Loucy (cell line): Measurements from ENCODE around the gene PANK2.

Experiments
- H2AFZ ChIP-seq: fragments of 200-600 bp; sonication (generic); 2 replicates; pipeline ENCODE4 v1.6.0; 2016; ENCODE audit warnings: antibody characterized with exemption, mild to moderate bottlenecking, low read length, moderate library complexity
- H3F3A ChIP-seq: fragments of 200-600 bp; 2 replicates; pipeline ENCODE4 v1.6.0; 2016; ENCODE audit warnings: antibody characterized with exemption, low read depth, mild to moderate bottlenecking
- H3K27me3 ChIP-seq: fragments of 200-600 bp; sonication (generic); 2 replicates; pipeline ENCODE4 v1.6.1; 2014; ENCODE audit warnings: low read length, mild to moderate bottlenecking; ENCODE audit not compliant: insufficient read depth, poor library complexity, severe bottlenecking
- H3K36me3 ChIP-seq: fragments of 200-600 bp; sonication (generic); 2 replicates; pipeline ENCODE4 v1.6.1; 2016; ENCODE audit warnings: low read length; ENCODE audit not compliant: insufficient read depth
- H3K4me1 ChIP-seq: fragments of 200-600 bp; sonication (generic); 2 replicates; pipeline ENCODE4 v1.5.1; 2014; ENCODE audit warnings: low read length, mild to moderate bottlenecking; ENCODE audit not compliant: insufficient read depth, poor library complexity, severe bottlenecking
- H3K4me2 ChIP-seq: fragments of 200-600 bp; sonication (generic); 2 replicates; pipeline ENCODE4 v1.6.0; 2014; ENCODE audit warnings: antibody characterized with exemption, low read length, low read depth, mild to moderate bottlenecking; ENCODE audit not compliant: poor library complexity, severe bottlenecking
- H3K4me3 ChIP-seq: fragments of 200-600 bp; sonication (generic); 2 replicates; pipeline ENCODE4 v1.5.1; 2014; ENCODE audit warnings: low read length, mild to moderate bottlenecking, mixed read lengths; ENCODE audit not compliant: poor library complexity, severe bottlenecking
- H3K79me2 ChIP-seq: fragments of 200-600 bp; sonication (generic); 2 replicates; pipeline ENCODE4 v1.6.1; 2014; ENCODE audit warnings: low read length; ENCODE audit not compliant: insufficient read depth
- H3K9ac ChIP-seq: fragments of 200-600 bp; sonication (generic); 2 replicates; pipeline ENCODE4 v1.6.0; 2014; ENCODE audit warnings: mild to moderate bottlenecking, low read depth, low read length, moderate library complexity; ENCODE audit not compliant: poor library complexity, severe bottlenecking
- H3K9me2 ChIP-seq: fragments of 200-600 bp; sonication (generic); replicated peaks from 2 replicates; pipeline ENCODE4 v1.6.1; 2016; ENCODE audit warnings: low read depth, low read length, mixed read lengths
- H3K9me3 ChIP-seq: fragments of 200-600 bp; sonication (generic); 2 replicates; pipeline ENCODE4 v1.6.1; 2014; ENCODE audit warnings: mild to moderate bottlenecking, antibody characterized with exemption, low read length, low read depth; ENCODE audit not compliant: insufficient read depth
- H4K20me1 ChIP-seq: fragments of 200-600 bp; sonication (generic); 2 replicates; pipeline ENCODE4 v1.6.0; 2014; ENCODE audit warnings: antibody characterized with exemption, low read length, mild to moderate bottlenecking; ENCODE audit not compliant: insufficient read depth, poor library complexity, severe bottlenecking
- CTCF ChIP-seq: fragments of 200-600 bp; sonication (generic); conservative IDR thresholded peaks from 2 replicates; pipeline ENCODE4 v1.5.1; 2014; ENCODE audit warnings: mild to moderate bottlenecking, antibody characterized with exemption, low read length
- EZH2phosphoT487 ChIP-seq: fragments of 200-600 bp; IDR thresholded peaks from 2 replicates; pipeline ENCODE4 v1.6.1; 2018; ENCODE audit warnings: antibody characterized with exemption, mild to moderate bottlenecking, moderate library complexity, borderline replicate concordance

The PANK2 gene

DNA sequence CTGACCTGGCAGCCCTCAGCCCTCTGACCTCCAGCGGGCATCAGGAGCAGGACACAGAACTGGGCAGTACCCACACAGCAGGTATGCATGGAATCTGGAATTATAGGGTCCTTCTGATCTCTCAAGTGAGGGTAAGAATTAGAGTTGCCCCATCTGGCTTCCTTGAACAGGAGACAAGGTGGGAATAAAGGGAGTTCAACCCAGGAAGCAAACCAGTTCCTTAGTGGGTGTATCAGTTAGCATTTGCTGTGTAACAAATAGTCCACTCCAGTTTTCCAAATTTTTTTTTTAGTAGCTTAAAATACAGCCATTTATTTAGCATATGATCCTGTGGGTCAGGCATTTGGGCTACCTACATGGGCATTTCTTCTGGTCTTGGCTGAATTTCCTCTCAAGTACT is 26.9 kb upstream of the PANK2 start:
- H3K9me3 ChIP-seq: no peaks in the 10 kb centered on the region
- H2AFZ ChIP-seq: no peak overlapping the region
- no peaks in the 10 kb centered on the region for H3K27me3 ChIP-seq
- H4K20me1 ChIP-seq: no peaks in the 10 kb centered on the region
- no peaks in the 10 kb centered on the region for H3K79me2 ChIP-seq
- H3K9ac ChIP-seq: no peak overlapping the region
- H3K4me1 ChIP-seq: no peaks in the 10 kb centered on the region
- H3K9me2 ChIP-seq: no peaks in the 10 kb centered on the region
- H3K4me3 ChIP-seq: no peak overlapping the region
- H3K36me3 ChIP-seq: peaks cover 57% of the 10 kb centered on the region
- H3K4me2 ChIP-seq: no peak overlapping the region
- no peaks in the 10 kb centered on the region for H3F3A ChIP-seq
- TF ChIP-seq EZH2phosphoT487: no peak
- no peak for TF ChIP-seq CTCF

DNA sequence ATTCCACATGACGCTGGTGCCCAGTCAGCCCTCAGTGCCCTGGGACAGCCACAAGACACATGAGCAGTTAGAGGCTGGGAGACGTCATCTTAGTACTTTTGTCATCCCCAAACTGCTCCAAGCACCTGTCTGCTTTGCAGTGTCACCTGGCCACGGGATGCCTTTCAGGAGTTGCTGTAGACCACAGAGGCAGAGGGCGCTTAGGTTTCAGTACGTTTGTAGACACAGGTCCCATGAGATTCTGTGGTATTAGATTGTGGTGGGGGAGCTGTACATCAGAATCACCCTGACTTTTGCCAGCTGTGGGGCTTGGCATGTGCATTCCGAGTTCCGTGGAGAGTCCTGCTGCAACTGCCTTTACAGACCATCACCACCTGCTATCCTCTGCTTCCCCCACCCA is 25.9 kb upstream of the PANK2 start:
- Histone ChIP-seq H3K36me3 (peaks cover 50% of the 10 kb centered on the region), H3K9me3 (no peaks in the 10 kb centered on the region), H3K4me3 (no peak overlapping the region), H4K20me1 (no peaks in the 10 kb centered on the region), H3F3A (no peaks in the 10 kb centered on the region), H3K27me3 (no peaks in the 10 kb centered on the region), H3K9ac (no peak overlapping the region), H3K79me2 (no peaks in the 10 kb centered on the region), H3K9me2 (no peaks in the 10 kb centered on the region), H3K4me1 (no peaks in the 10 kb centered on the region), H3K4me2 (no peak overlapping the region), H2AFZ (no peak overlapping the region)
- no peak for TF ChIP-seq CTCF

- Histone ChIP-seq H3K4me1 (no peaks in the 10 kb centered on the region), H3K9ac (no peak overlapping the region), H3F3A (no peaks in the 10 kb centered on the region), H3K27me3 (no peaks in the 10 kb centered on the region), H2AFZ (no peak overlapping the region), H3K79me2 (no peaks in the 10 kb centered on the region), H3K4me2 (no peak overlapping the region), H3K9me3 (no peaks in the 10 kb centered on the region), H3K4me3 (no peak overlapping the region), H4K20me1 (no peaks in the 10 kb centered on the region), H3K36me3 (peaks cover 50% of the 10 kb centered on the region), H3K9me2 (no peaks in the 10 kb centered on the region)
- TF ChIP-seq CTCF (no peak), EZH2phosphoT487 (no peak)
Observed at GRCh38 chr20:3864518-3864917, 24.7 kb upstream of the PANK2 start.
